ENCODE results near the gene MTCH1.

The MTCH1 gene

GRCh38 chr6:36976509-36976908, 9.5 kb downstream of the MTCH1 start:
- in situ Hi-C loops (cut with MboI; ENCODE audit: low sequenced_read_pairs), result no loop called here
- DNase-seq (ENCODE audit: low spot score in 2 of 2), result no peak
- Histone ChIP-seq H3K9me3 (no peaks in the 10 kb centered on the region), H3K4me3 (no peak overlapping the region), H3K36me3 (replicated peaks) (peaks cover 84% of the 10 kb centered on the region), H3K4me1 (no peaks in the 10 kb centered on the region), H3K27me3 (ENCODE audit: low read depth) (no peaks in the 10 kb centered on the region)

- no peak for DNase-seq (ENCODE audit: low spot score in 2 of 2)
- Histone ChIP-seq H3K27me3 (ENCODE audit: low read depth) (no peaks in the 10 kb centered on the region), H3K4me3 (no peak overlapping the region), H3K9me3 (no peaks in the 10 kb centered on the region), H3K4me1 (no peaks in the 10 kb centered on the region), H3K36me3 (replicated peaks) (peaks cover 86% of the 10 kb centered on the region)
- in situ Hi-C loops (cut with MboI; ENCODE audit: low sequenced_read_pairs), result no loop called here
These were observed 10.1 kb downstream of the MTCH1 start for GRCh38 chr6:36976007-36976264.

- DNase-seq (ENCODE audit: low spot score in 2 of 2), result no peak
- H3K27me3 ChIP-seq (ENCODE audit: low read depth), result no peaks in the 10 kb centered on the region
- no peaks in the 10 kb centered on the region for H3K9me3 ChIP-seq
- no peaks in the 10 kb centered on the region for H3K4me1 ChIP-seq
- H3K36me3 ChIP-seq (replicated peaks), result peaks cover 88% of the 10 kb centered on the region
- in situ Hi-C loops (cut with MboI; ENCODE audit: low sequenced_read_pairs), result no loop called here
- H3K4me3 ChIP-seq, result no peak overlapping the region
These were observed 10.6 kb downstream of the MTCH1 start for GRCh38 chr6:36975231-36976006.

GRCh38 chr6:36973647-36974046, 12.3 kb downstream of the MTCH1 start:
- Histone ChIP-seq H3K4me3 (no peak overlapping the region), H3K9me3 (no peaks in the 10 kb centered on the region), H3K36me3 (replicated peaks) (peaks cover 96% of the 10 kb centered on the region), H3K27me3 (ENCODE audit: low read depth) (no peaks in the 10 kb centered on the region), H3K4me1 (no peaks in the 10 kb centered on the region)
- no peak for DNase-seq (ENCODE audit: low spot score in 2 of 2)
- in situ Hi-C loops (cut with MboI; ENCODE audit: low sequenced_read_pairs), result no loop called here

- H3K4me1 ChIP-seq, result no peaks in the 10 kb centered on the region
These were observed 12.8 kb downstream of the MTCH1 start for GRCh38 chr6:36973190-36973589.

GRCh38 chr6:36971921-36972673, 13.9 kb downstream of the MTCH1 start:
- Histone ChIP-seq H3K27me3 (ENCODE audit: low read depth) (no peaks in the 10 kb centered on the region), H3K36me3 (replicated peaks) (peaks cover 98% of the 10 kb centered on the region), H3K4me1 (no peaks in the 10 kb centered on the region), H3K9me3 (no peaks in the 10 kb centered on the region), H3K4me3 (no peak overlapping the region)
- in situ Hi-C loops (cut with MboI; ENCODE audit: low sequenced_read_pairs), result no loop called here
- no peak for DNase-seq (ENCODE audit: low spot score in 2 of 2)

More at GRCh38 chr6:36973190-36973589, 12.8 kb downstream of the MTCH1 start:
- no peaks in the 10 kb centered on the region for H3K27me3 ChIP-seq (ENCODE audit: low read depth)
- DNase-seq (ENCODE audit: low spot score in 2 of 2), result no peak
- H3K36me3 ChIP-seq (replicated peaks), result peaks cover 98% of the 10 kb centered on the region
- no peak overlapping the region for H3K4me3 ChIP-seq
- in situ Hi-C loops (cut with MboI; ENCODE audit: low sequenced_read_pairs), result no loop called here
- no peaks in the 10 kb centered on the region for H3K9me3 ChIP-seq

- in situ Hi-C loops (cut with MboI; ENCODE audit: low sequenced_read_pairs), result no loop called here
These were observed 14.8 kb downstream of the MTCH1 start for GRCh38 chr6:36970892-36971842.

GRCh38 chr6:36969988-36970891, 15.8 kb downstream of the MTCH1 start:
- H3K27me3 ChIP-seq (ENCODE audit: low read depth), result no peaks in the 10 kb centered on the region
- in situ Hi-C loops (cut with MboI; ENCODE audit: low sequenced_read_pairs), result no loop called here
- no peaks in the 10 kb centered on the region for H3K4me1 ChIP-seq
- H3K9me3 ChIP-seq, result no peaks in the 10 kb centered on the region
- DNase-seq (ENCODE audit: low spot score in 2 of 2), result no peak
- H3K4me3 ChIP-seq, result no peak overlapping the region
- peaks cover 83% of the 10 kb centered on the region for H3K36me3 ChIP-seq (replicated peaks)

More at GRCh38 chr6:36970892-36971842, 14.8 kb downstream of the MTCH1 start:
- peaks cover 92% of the 10 kb centered on the region for H3K36me3 ChIP-seq (replicated peaks)
- DNase-seq (ENCODE audit: low spot score in 2 of 2), result no peak
- no peak overlapping the region for H3K4me3 ChIP-seq
- no peaks in the 10 kb centered on the region for H3K9me3 ChIP-seq
- H3K27me3 ChIP-seq (ENCODE audit: low read depth), result no peaks in the 10 kb centered on the region
- no peaks in the 10 kb centered on the region for H3K4me1 ChIP-seq

GRCh38 chr6:36969240-36969691, 16.7 kb downstream of the MTCH1 start:
- Histone ChIP-seq H3K36me3 (replicated peaks) (peaks cover 73% of the 10 kb centered on the region), H3K4me1 (no peaks in the 10 kb centered on the region)

GRCh38 chr6:36968266-36968977, 17.6 kb downstream of the MTCH1 start:
- in situ Hi-C loops (cut with MboI; ENCODE audit: low sequenced_read_pairs), result no loop called here
- Histone ChIP-seq H3K36me3 (replicated peaks) (peaks cover 65% of the 10 kb centered on the region), H3K4me1 (no peaks in the 10 kb centered on the region), H3K4me3 (no peak overlapping the region), H3K9me3 (no peaks in the 10 kb centered on the region), H3K27me3 (ENCODE audit: low read depth) (no peaks in the 10 kb centered on the region)
- DNase-seq (ENCODE audit: low spot score in 2 of 2), result no peak

More at GRCh38 chr6:36969240-36969691, 16.7 kb downstream of the MTCH1 start:
- in situ Hi-C loops (cut with MboI; ENCODE audit: low sequenced_read_pairs), result no loop called here
- Histone ChIP-seq H3K27me3 (ENCODE audit: low read depth) (no peaks in the 10 kb centered on the region), H3K4me3 (no peak overlapping the region), H3K9me3 (no peaks in the 10 kb centered on the region)
- DNase-seq (ENCODE audit: low spot score in 2 of 2), result no peak

GRCh38 chr6:36967757-36968156, 18.2 kb downstream of the MTCH1 start:
- H3K36me3 ChIP-seq (replicated peaks), result peaks cover 60% of the 10 kb centered on the region
- in situ Hi-C loops (cut with MboI; ENCODE audit: low sequenced_read_pairs), result no loop called here

GRCh38 chr6:36967301-36967700, 18.7 kb downstream of the MTCH1 start:
- Histone ChIP-seq H3K36me3 (replicated peaks) (peaks cover 56% of the 10 kb centered on the region), H3K27me3 (ENCODE audit: low read depth) (no peaks in the 10 kb centered on the region), H3K9me3 (no peaks in the 10 kb centered on the region), H3K4me1 (no peaks in the 10 kb centered on the region), H3K4me3 (no peak overlapping the region)
- in situ Hi-C loops (cut with MboI; ENCODE audit: low sequenced_read_pairs), result no loop called here
- DNase-seq (ENCODE audit: low spot score in 2 of 2), result no peak

More at GRCh38 chr6:36967757-36968156, 18.2 kb downstream of the MTCH1 start:
- H3K4me1 ChIP-seq, result no peaks in the 10 kb centered on the region
- no peak for DNase-seq (ENCODE audit: low spot score in 2 of 2)
- no peaks in the 10 kb centered on the region for H3K9me3 ChIP-seq
- H3K4me3 ChIP-seq, result no peak overlapping the region
- no peaks in the 10 kb centered on the region for H3K27me3 ChIP-seq (ENCODE audit: low read depth)
